Measurements from ENCODE around the gene SERINC5.

SERINC5 gene

GRCh38 chr5:80090884-80091166 is 165.0 kb downstream of the SERINC5 start:
- DNase-seq: no peak

GRCh38 chr5:80083101-80083890 is 172.6 kb downstream of the SERINC5 start:
- DNase-seq: no peak

- DNase-seq: peak; percentile 52
These were observed 173.1 kb downstream of the SERINC5 start for GRCh38 chr5:80082731-80083100.

- DNase-seq: no peak
These were observed 173.6 kb downstream of the SERINC5 start for GRCh38 chr5:80082281-80082680.

GRCh38 chr5:80078921-80079320 is 176.9 kb downstream of the SERINC5 start:
- no peak for DNase-seq

- no peak for DNase-seq
These were observed 178.7 kb downstream of the SERINC5 start for GRCh38 chr5:80077051-80077714.

- no peak for DNase-seq
These were observed 179.5 kb downstream of the SERINC5 start for GRCh38 chr5:80076131-80077050.

- DNase-seq: no peak
These were observed 183.5 kb downstream of the SERINC5 start for GRCh38 chr5:80072103-80073073.

GRCh38 chr5:80071510-80072021 is 184.3 kb downstream of the SERINC5 start:
- DNase-seq: no peak

GRCh38 chr5:80070338-80071056 is 185.4 kb downstream of the SERINC5 start:
- DNase-seq: no peak

GRCh38 chr5:80069918-80070318 is 185.9 kb downstream of the SERINC5 start:
- no peak for DNase-seq

- DNase-seq: no peak
These were observed 186.5 kb downstream of the SERINC5 start for GRCh38 chr5:80069251-80069800.

GRCh38 chr5:80068775-80069174 is 187.1 kb downstream of the SERINC5 start:
- no peak for DNase-seq

- DNase-seq: no peak
These were observed 187.6 kb downstream of the SERINC5 start for GRCh38 chr5:80068246-80068636.

- DNase-seq: no peak
These were observed 188.2 kb downstream of the SERINC5 start for GRCh38 chr5:80067531-80068245.

GRCh38 chr5:80067016-80067415 is 188.8 kb downstream of the SERINC5 start:
- DNase-seq: no peak

GRCh38 chr5:80064124-80064523 is 191.7 kb downstream of the SERINC5 start:
- DNase-seq: no peak

Data from activated CD8-positive, alpha-beta memory T cell treated with anti-CD3 and anti-CD28 coated beads, Interleukin-2, amount 50 U/mL, for 4 hours (primary cell).